ENCODE measurements around the gene CPXM2. TPM values are rescaled to one million over a fixed set of nuclear protein-coding genes. Genes with fewer than 3 reads are reported as not detected.

The CPXM2 gene
- total RNA-seq, 5 donors from 2014 or later (not counting 1 experiment from before 2014, with no cell fraction given): not detected

GRCh38 chr10:123721441-123722049 lies 170.1 kb downstream of the CPXM2 start:
- H3K4me3 Mint-ChIP-seq: no peak overlapping the region
- CTCF ChIA-PET: no interaction called here
- WGBS (ENCODE audit: insufficient coverage): 69% methylated on average over 7 of the region's 9 CpGs

GRCh38 chr10:123720536-123720935 lies 171.1 kb downstream of the CPXM2 start:
- no peak for DNase-seq
- WGBS (ENCODE audit: insufficient coverage): no CpG with 5 or more reads among the region's 3 CpGs
- H3K9me3 Mint-ChIP-seq: peaks cover 0 to 4% (median 2%) of the 10 kb centered on the region in 3 donors
- H3K27ac Mint-ChIP-seq: no peak overlapping the region
- Histone ChIP-seq H3K4me1 (ENCODE audit: control insufficient read depth in 1 of 2, extremely low read depth in 1 of 2, insufficient read depth in 2 of 2, low read length in 2 of 2) (no peaks in the 10 kb centered on the region), H3K4me3 (ENCODE audit: control insufficient read depth in 1 of 2, extremely low read depth in 1 of 2, low read length in 1 of 2) (no peak overlapping the region), H3K9me3 (no peaks in the 10 kb centered on the region), H3K27ac (ENCODE audit: low read length) (no peak overlapping the region), H3K36me3 (ENCODE audit: control insufficient read depth in 2 of 2, extremely low read depth in 1 of 2, insufficient read depth in 1 of 2, low read length in 1 of 2) (no peaks in the 10 kb centered on the region), H3K27me3 (replicated peaks in 1 of 2; ENCODE audit: control insufficient read depth in 2 of 2, extremely low read depth in 1 of 2, insufficient read depth in 2 of 2, low read length in 1 of 2) (peaks cover 0 to 8% of the 10 kb centered on the region in 2 experiments)
- H3K4me3 Mint-ChIP-seq: no peak overlapping the region
- POLR2A ChIA-PET: no interaction called here
- CTCF ChIA-PET: no interaction called here
- H3K27me3 Mint-ChIP-seq: peaks cover 0 to 11% of the 10 kb centered on the region in 2 donors
- no peaks in the 10 kb centered on the region for H3K4me1 Mint-ChIP-seq
- H3K36me3 Mint-ChIP-seq: no peaks in the 10 kb centered on the region
- no peak for ATAC-seq (replicated peaks in 1 of 4)

More at GRCh38 chr10:123721441-123722049, 170.1 kb downstream of the CPXM2 start:
- Histone ChIP-seq H3K4me3 (ENCODE audit: control insufficient read depth in 1 of 2, extremely low read depth in 1 of 2, low read length in 1 of 2) (no peak overlapping the region), H3K27ac (ENCODE audit: low read length) (no peak overlapping the region), H3K4me1 (ENCODE audit: control insufficient read depth in 1 of 2, extremely low read depth in 1 of 2, insufficient read depth in 2 of 2, low read length in 2 of 2) (no peaks in the 10 kb centered on the region), H3K9me3 (no peaks in the 10 kb centered on the region), H3K27me3 (replicated peaks in 1 of 2; ENCODE audit: control insufficient read depth in 2 of 2, extremely low read depth in 1 of 2, insufficient read depth in 2 of 2, low read length in 1 of 2) (peaks cover 0 to 8% of the 10 kb centered on the region in 2 experiments), H3K36me3 (ENCODE audit: control insufficient read depth in 2 of 2, extremely low read depth in 1 of 2, insufficient read depth in 1 of 2, low read length in 1 of 2) (no peaks in the 10 kb centered on the region)
- Mint-ChIP-seq H3K36me3 (no peaks in the 10 kb centered on the region), H3K9me3 (peaks cover 0 to 2% (median 0%) of the 10 kb centered on the region in 3 donors), H3K27ac (no peak overlapping the region), H3K4me1 (no peaks in the 10 kb centered on the region), H3K27me3 (peaks cover 0 to 6% of the 10 kb centered on the region in 2 donors)
- ATAC-seq (replicated peaks in 1 of 4): no peak
- POLR2A ChIA-PET: no interaction called here
- no peak for DNase-seq

DNA sequence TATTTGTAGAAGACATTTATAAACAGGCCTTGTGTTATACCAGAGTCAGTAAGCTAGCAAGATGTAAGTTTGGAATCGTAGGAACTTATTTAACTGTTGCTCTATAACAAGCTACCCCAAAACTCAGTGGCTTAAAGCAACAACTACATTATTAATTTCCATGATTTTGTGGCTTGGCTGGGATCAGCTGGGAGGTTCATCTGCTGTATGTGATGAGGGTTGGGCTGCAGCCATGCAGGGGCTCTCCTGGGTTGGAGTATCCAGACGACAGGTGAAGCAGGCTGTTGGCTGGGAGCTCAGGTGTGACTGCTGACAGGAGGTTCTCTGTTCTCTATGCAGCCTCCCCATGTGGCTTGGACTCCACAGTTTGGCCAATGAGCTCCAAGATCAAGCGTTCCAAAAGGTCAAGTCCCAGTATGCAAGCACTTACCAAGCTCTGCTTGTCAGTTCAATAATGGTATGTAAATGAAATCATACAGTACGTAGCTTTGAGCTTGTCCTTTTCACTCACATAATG lies 173.0 kb downstream of the CPXM2 start:
- H3K27me3 ChIP-seq (replicated peaks in 1 of 2; ENCODE audit: control insufficient read depth in 2 of 2, extremely low read depth in 1 of 2, insufficient read depth in 2 of 2, low read length in 1 of 2): no peaks in the 10 kb centered on the region
- H3K4me3 Mint-ChIP-seq: no peak overlapping the region
- no peak overlapping the region for H3K4me3 ChIP-seq (ENCODE audit: control insufficient read depth in 1 of 2, extremely low read depth in 1 of 2, low read length in 1 of 2)
- WGBS (ENCODE audit: insufficient coverage): 80% methylated on average over 1 of the region's 4 CpGs
- H3K36me3 Mint-ChIP-seq: no peaks in the 10 kb centered on the region
- ATAC-seq (replicated peaks in 1 of 4): no peak
- H3K4me1 ChIP-seq (ENCODE audit: control insufficient read depth in 1 of 2, extremely low read depth in 1 of 2, insufficient read depth in 2 of 2, low read length in 2 of 2): no peaks in the 10 kb centered on the region
- H3K9me3 ChIP-seq: no peaks in the 10 kb centered on the region
- H3K27ac Mint-ChIP-seq: no peak overlapping the region
- H3K27me3 Mint-ChIP-seq: peaks cover 0 to 11% of the 10 kb centered on the region in 2 donors
- H3K4me1 Mint-ChIP-seq: no peaks in the 10 kb centered on the region
- ChIA-PET CTCF (no interaction called here), POLR2A (no interaction called here)
- H3K9me3 Mint-ChIP-seq: peaks cover 0 to 6% (median 2%) of the 10 kb centered on the region in 3 donors
- no peak overlapping the region for H3K27ac ChIP-seq (ENCODE audit: low read length)
- no peaks in the 10 kb centered on the region for H3K36me3 ChIP-seq (ENCODE audit: control insufficient read depth in 2 of 2, extremely low read depth in 1 of 2, insufficient read depth in 1 of 2, low read length in 1 of 2)
- no peak for DNase-seq

DNA sequence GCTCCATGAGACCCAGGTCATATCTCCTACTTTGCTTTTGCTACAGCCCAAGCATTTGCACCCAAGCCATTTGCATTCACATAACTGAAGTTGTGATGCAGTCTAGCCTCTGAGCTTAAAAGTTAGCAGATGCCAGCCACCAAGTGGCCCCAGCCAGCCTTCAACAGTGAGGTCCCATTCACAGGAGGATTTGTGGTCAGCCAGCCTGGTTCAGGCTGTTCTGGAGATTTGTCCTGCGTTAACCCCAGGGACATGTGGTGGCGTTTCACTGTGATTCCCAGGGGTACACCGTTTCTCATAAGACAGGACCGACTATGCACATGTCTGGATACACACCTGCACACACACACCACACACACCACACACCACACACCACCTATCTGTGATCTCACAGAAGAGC lies 174.3 kb downstream of the CPXM2 start:
- Mint-ChIP-seq H3K27me3 (peaks cover 0 to 11% of the 10 kb centered on the region in 2 donors), H3K27ac (no peak overlapping the region), H3K4me1 (no peaks in the 10 kb centered on the region), H3K4me3 (no peak overlapping the region), H3K9me3 (peaks cover 0 to 6% (median 2%) of the 10 kb centered on the region in 3 donors), H3K36me3 (no peaks in the 10 kb centered on the region)
- Histone ChIP-seq H3K4me1 (ENCODE audit: control insufficient read depth in 1 of 2, extremely low read depth in 1 of 2, insufficient read depth in 2 of 2, low read length in 2 of 2) (no peaks in the 10 kb centered on the region), H3K27ac (ENCODE audit: low read length) (no peak overlapping the region), H3K27me3 (replicated peaks in 1 of 2; ENCODE audit: control insufficient read depth in 2 of 2, extremely low read depth in 1 of 2, insufficient read depth in 2 of 2, low read length in 1 of 2) (no peaks in the 10 kb centered on the region), H3K36me3 (ENCODE audit: control insufficient read depth in 2 of 2, extremely low read depth in 1 of 2, insufficient read depth in 1 of 2, low read length in 1 of 2) (no peaks in the 10 kb centered on the region), H3K4me3 (ENCODE audit: control insufficient read depth in 1 of 2, extremely low read depth in 1 of 2, low read length in 1 of 2) (no peak overlapping the region), H3K9me3 (no peaks in the 10 kb centered on the region)
- ChIA-PET CTCF (no interaction called here), POLR2A (interaction anchor here in 1 of 2 donors (0.6 kb wide), 1 partner anchor 91 kb away, joined by 3 read pairs; no protein-coding TSS in a partner anchor)
- 87% methylated on average over 4 of the region's 4 CpGs for whole genome bisulfite sequencing (ENCODE audit: insufficient coverage)
- DNase-seq: no peak
- ATAC-seq (replicated peaks in 1 of 4): no peak

- Mint-ChIP-seq H3K36me3 (no peaks in the 10 kb centered on the region), H3K27ac (no peak overlapping the region), H3K4me3 (no peak overlapping the region), H3K27me3 (peaks cover 0 to 11% of the 10 kb centered on the region in 2 donors), H3K4me1 (no peaks in the 10 kb centered on the region), H3K9me3 (peaks cover 0 to 6% (median 2%) of the 10 kb centered on the region in 3 donors)
- WGBS (ENCODE audit: insufficient coverage): 55% methylated on average over 2 of the region's 2 CpGs
- H3K4me3 ChIP-seq (ENCODE audit: control insufficient read depth in 1 of 2, extremely low read depth in 1 of 2, low read length in 1 of 2): no peak overlapping the region
- CTCF ChIA-PET: no interaction called here
- POLR2A ChIA-PET: no interaction called here
- no peaks in the 10 kb centered on the region for H3K4me1 ChIP-seq (ENCODE audit: control insufficient read depth in 1 of 2, extremely low read depth in 1 of 2, insufficient read depth in 2 of 2, low read length in 2 of 2)
- no peak for ATAC-seq (replicated peaks in 1 of 4)
- no peaks in the 10 kb centered on the region for H3K27me3 ChIP-seq (replicated peaks in 1 of 2; ENCODE audit: control insufficient read depth in 2 of 2, extremely low read depth in 1 of 2, insufficient read depth in 2 of 2, low read length in 1 of 2)
- H3K27ac ChIP-seq (ENCODE audit: low read length): no peak overlapping the region
- no peaks in the 10 kb centered on the region for H3K9me3 ChIP-seq
- no peak for DNase-seq
- no peaks in the 10 kb centered on the region for H3K36me3 ChIP-seq (ENCODE audit: control insufficient read depth in 2 of 2, extremely low read depth in 1 of 2, insufficient read depth in 1 of 2, low read length in 1 of 2)
These were observed 176.1 kb downstream of the CPXM2 start for GRCh38 chr10:123715546-123715945.

GRCh38 chr10:123706236-123706635 lies 185.4 kb downstream of the CPXM2 start:
- CTCF ChIA-PET: interaction anchor here in 1 of 2 donors (0.6 kb wide), 1 partner anchor 28 kb away, joined by 3 read pairs; no protein-coding TSS in a partner anchor
- H3K36me3 ChIP-seq (ENCODE audit: control insufficient read depth in 2 of 2, extremely low read depth in 1 of 2, insufficient read depth in 1 of 2, low read length in 1 of 2): no peaks in the 10 kb centered on the region
- no peaks in the 10 kb centered on the region for H3K9me3 ChIP-seq
- DNase-seq (no peak), ATAC-seq (replicated peaks in 1 of 4) (no peak)
- no peak overlapping the region for H3K27ac Mint-ChIP-seq
- WGBS (ENCODE audit: insufficient coverage): 61% methylated on average over 3 of the region's 4 CpGs
- H3K36me3 Mint-ChIP-seq: no peaks in the 10 kb centered on the region
- H3K27me3 ChIP-seq (replicated peaks in 1 of 2; ENCODE audit: control insufficient read depth in 2 of 2, extremely low read depth in 1 of 2, insufficient read depth in 2 of 2, low read length in 1 of 2): peaks cover 0 to 10% of the 10 kb centered on the region in 2 experiments
- H3K4me3 Mint-ChIP-seq: no peak overlapping the region
- no peaks in the 10 kb centered on the region for H3K4me1 Mint-ChIP-seq
- peaks cover 5 to 6% of the 10 kb centered on the region in 2 donors for H3K27me3 Mint-ChIP-seq
- no peak overlapping the region for H3K4me3 ChIP-seq (ENCODE audit: control insufficient read depth in 1 of 2, extremely low read depth in 1 of 2, low read length in 1 of 2)
- POLR2A ChIA-PET: no interaction called here
- no peaks in the 10 kb centered on the region for H3K4me1 ChIP-seq (ENCODE audit: control insufficient read depth in 1 of 2, extremely low read depth in 1 of 2, insufficient read depth in 2 of 2, low read length in 2 of 2)
- H3K27ac ChIP-seq (ENCODE audit: low read length): no peak overlapping the region
- no peaks in the 10 kb centered on the region for H3K9me3 Mint-ChIP-seq

All from T-cell (primary cell).